Measurements from ENCODE around the gene PTPRE.

DNA sequence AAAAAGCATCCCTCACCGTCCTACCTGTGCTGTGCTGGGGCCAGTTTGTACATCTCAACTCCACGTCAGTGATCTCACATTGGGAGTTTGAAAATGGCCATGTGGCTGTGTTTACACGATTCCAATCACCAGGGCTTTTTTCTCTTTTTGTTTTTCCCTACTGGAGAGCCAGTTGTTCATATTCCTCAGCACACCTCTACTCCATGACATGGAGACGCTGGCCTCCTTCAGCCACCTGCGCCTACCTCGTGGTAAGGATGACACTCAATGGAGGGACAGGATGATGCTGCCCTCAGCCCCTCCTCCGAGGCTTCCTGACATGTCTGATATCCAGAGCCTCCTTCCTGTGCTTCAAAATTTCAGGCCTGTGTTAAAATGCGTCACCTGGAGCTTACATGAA, 24.5 kb upstream of the PTPRE start:
- TF ChIP-seq, protein P1, sequence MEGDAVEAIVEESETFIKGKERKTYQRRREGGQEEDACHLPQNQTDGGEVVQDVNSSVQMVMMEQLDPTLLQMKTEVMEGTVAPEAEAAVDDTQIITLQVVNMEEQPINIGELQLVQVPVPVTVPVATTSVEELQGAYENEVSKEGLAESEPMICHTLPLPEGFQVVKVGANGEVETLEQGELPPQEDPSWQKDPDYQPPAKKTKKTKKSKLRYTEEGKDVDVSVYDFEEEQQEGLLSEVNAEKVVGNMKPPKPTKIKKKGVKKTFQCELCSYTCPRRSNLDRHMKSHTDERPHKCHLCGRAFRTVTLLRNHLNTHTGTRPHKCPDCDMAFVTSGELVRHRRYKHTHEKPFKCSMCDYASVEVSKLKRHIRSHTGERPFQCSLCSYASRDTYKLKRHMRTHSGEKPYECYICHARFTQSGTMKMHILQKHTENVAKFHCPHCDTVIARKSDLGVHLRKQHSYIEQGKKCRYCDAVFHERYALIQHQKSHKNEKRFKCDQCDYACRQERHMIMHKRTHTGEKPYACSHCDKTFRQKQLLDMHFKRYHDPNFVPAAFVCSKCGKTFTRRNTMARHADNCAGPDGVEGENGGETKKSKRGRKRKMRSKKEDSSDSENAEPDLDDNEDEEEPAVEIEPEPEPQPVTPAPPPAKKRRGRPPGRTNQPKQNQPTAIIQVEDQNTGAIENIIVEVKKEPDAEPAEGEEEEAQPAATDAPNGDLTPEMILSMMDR (IDR thresholded peaks at IDR 0.05): no peak
- TF ChIP-seq POLR2A (IDR thresholded peaks at IDR 0.05): no peak

Data from right lobe of liver (tissue), 4 donors.